GM12801 (cell line): ENCODE measurements around the gene PRKCE.

ENCODE experiments used
- CTCF ChIP-seq: IDR thresholded peaks from one replicate; pipeline ENCODE4 v1.5.1; 2011; ENCODE audit warnings: control low read depth; ENCODE audit not compliant: insufficient read length; ENCODE audit errors: extremely low read depth

PRKCE gene

GRCh38 chr2:45987856-45988255 is 336.4 kb downstream of the PRKCE start:
- TF ChIP-seq CTCF, result no peak

GRCh38 chr2:45988879-45989278 is 337.4 kb downstream of the PRKCE start:
- TF ChIP-seq CTCF, result no peak

GRCh38 chr2:45990131-45990530 is 338.7 kb downstream of the PRKCE start:
- no peak for TF ChIP-seq CTCF

- no peak for TF ChIP-seq CTCF
These were observed 340.7 kb downstream of the PRKCE start for GRCh38 chr2:45992021-45992740.

GRCh38 chr2:45992741-45993475 is 341.4 kb downstream of the PRKCE start:
- no peak for TF ChIP-seq CTCF

GRCh38 chr2:45993476-45993991 is 342.1 kb downstream of the PRKCE start:
- no peak for TF ChIP-seq CTCF

GRCh38 chr2:45994060-45994459 is 342.6 kb downstream of the PRKCE start:
- no peak for TF ChIP-seq CTCF
